ENCODE results near the gene STXBP5L.
A peak's percentile ranks its signal among the peaks of the same experiment; 100 is the strongest.
"Not testable (repeated sequence)": the region's sequence is repeated elsewhere in the genome, so short reads cannot be mapped to it uniquely, and the experiment has no call there.

The STXBP5L gene

GRCh38 chr3:120908030-120908794, at the start of gene STXBP5L:
Gene STXBP5L (plus strand): TSS chr3:120908205. CDS start chr3:120909579, 1,374 bp downstream.
- peak in 39 of 42 donors; percentile 74 to 97 (median 90) for DNase-seq
- intact Hi-C loops (cut with DNase I) = no loop called here

GRCh38 chr3:120858521-120858920, 49.5 kb upstream of the STXBP5L start:
- DNase-seq = no peak
- intact Hi-C loops (cut with DNase I) = no loop called here

GRCh38 chr3:120864541-120864940, 43.5 kb upstream of the STXBP5L start:
- intact Hi-C loops (cut with DNase I) = no loop called here
- DNase-seq = no peak

- DNase-seq = no peak
- intact Hi-C loops (cut with DNase I) = no loop called here
Measured at GRCh38 chr3:120875507-120875906, 32.5 kb upstream of the STXBP5L start.

- DNase-seq = no peak
- intact Hi-C loops (cut with DNase I) = no loop called here
Measured at GRCh38 chr3:120875989-120876388, 32.0 kb upstream of the STXBP5L start.

GRCh38 chr3:120879411-120879810, 28.6 kb upstream of the STXBP5L start:
- no peak for DNase-seq
- intact Hi-C loops (cut with DNase I) = no loop called here

- intact Hi-C loops (cut with DNase I) = no loop called here
- no peak for DNase-seq
Measured at GRCh38 chr3:120892921-120893320, 15.1 kb upstream of the STXBP5L start.

GRCh38 chr3:120894316-120895057, 13.5 kb upstream of the STXBP5L start:
- intact Hi-C loops (cut with DNase I) = no loop called here
- DNase-seq = no peak

- intact Hi-C loops (cut with DNase I) = not testable (repeated sequence)
Measured at GRCh38 chr3:120901716-120902115, 6.3 kb upstream of the STXBP5L start.

GRCh38 chr3:120903221-120903620, 4.8 kb upstream of the STXBP5L start:
- no peak for DNase-seq
- intact Hi-C loops (cut with DNase I) = no loop called here

More at GRCh38 chr3:120901716-120902115, 6.3 kb upstream of the STXBP5L start:
- not testable (repeated sequence) for DNase-seq

- intact Hi-C loops (cut with DNase I) = no loop called here
- peak in 3 of 42 donors; percentile 73 to 93 (median 85) for DNase-seq
Measured at GRCh38 chr3:120907659-120908029, 361 bp upstream of the STXBP5L start.

- intact Hi-C loops (cut with DNase I) = no loop called here
- DNase-seq = peak in 20 of 42 donors; percentile 10 to 51 (median 26)
Measured at GRCh38 chr3:120908795-120909601, 993 bp downstream of the STXBP5L start.

- DNase-seq = peak in 18 of 42 donors; percentile 5 to 43 (median 15)
- intact Hi-C loops (cut with DNase I) = no loop called here
Measured at GRCh38 chr3:120909602-120909878, 1.5 kb downstream of the STXBP5L start.

- intact Hi-C loops (cut with DNase I) = no loop called here
- DNase-seq = no peak
Measured at GRCh38 chr3:120926146-120926545, 18.1 kb downstream of the STXBP5L start.

GRCh38 chr3:120928991-120929390, 21.0 kb downstream of the STXBP5L start:
- no peak for DNase-seq
- intact Hi-C loops (cut with DNase I) = no loop called here

- intact Hi-C loops (cut with DNase I) = no loop called here
Measured at GRCh38 chr3:120931593-120931992, 23.6 kb downstream of the STXBP5L start.

GRCh38 chr3:120956143-120956542, 48.1 kb downstream of the STXBP5L start:
- intact Hi-C loops (cut with DNase I) = no loop called here
- no peak for DNase-seq

More at GRCh38 chr3:120931593-120931992, 23.6 kb downstream of the STXBP5L start:
- no peak for DNase-seq

GRCh38 chr3:120982608-120983320, 74.8 kb downstream of the STXBP5L start:
- intact Hi-C loops (cut with DNase I) = no loop called here
- no peak for DNase-seq

GRCh38 chr3:120983321-120983665, 75.3 kb downstream of the STXBP5L start:
- intact Hi-C loops (cut with DNase I) = no loop called here
- DNase-seq = no peak

All from head of caudate nucleus (tissue), 42 donors.